Hematopoietic multipotent progenitor cell treated with erythropoietin and hydrocortisone succinate and interleukin-3 and kit ligand, for 6 days (in vitro differentiated cells): ENCODE results near the gene NSMCE4A.
"Not testable (repeated sequence)": the region's sequence is repeated elsewhere in the genome, so short reads cannot be mapped to it uniquely, and the experiment has no call there.

Experiments used
- DNase-seq: peaks from one replicate; pipeline ENCODE4 v3.0.0-alpha.2; 2015

The NSMCE4A gene, protein sequence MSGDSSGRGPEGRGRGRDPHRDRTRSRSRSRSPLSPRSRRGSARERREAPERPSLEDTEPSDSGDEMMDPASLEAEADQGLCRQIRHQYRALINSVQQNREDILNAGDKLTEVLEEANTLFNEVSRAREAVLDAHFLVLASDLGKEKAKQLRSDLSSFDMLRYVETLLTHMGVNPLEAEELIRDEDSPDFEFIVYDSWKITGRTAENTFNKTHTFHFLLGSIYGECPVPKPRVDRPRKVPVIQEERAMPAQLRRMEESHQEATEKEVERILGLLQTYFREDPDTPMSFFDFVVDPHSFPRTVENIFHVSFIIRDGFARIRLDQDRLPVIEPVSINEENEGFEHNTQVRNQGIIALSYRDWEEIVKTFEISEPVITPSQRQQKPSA

DNA sequence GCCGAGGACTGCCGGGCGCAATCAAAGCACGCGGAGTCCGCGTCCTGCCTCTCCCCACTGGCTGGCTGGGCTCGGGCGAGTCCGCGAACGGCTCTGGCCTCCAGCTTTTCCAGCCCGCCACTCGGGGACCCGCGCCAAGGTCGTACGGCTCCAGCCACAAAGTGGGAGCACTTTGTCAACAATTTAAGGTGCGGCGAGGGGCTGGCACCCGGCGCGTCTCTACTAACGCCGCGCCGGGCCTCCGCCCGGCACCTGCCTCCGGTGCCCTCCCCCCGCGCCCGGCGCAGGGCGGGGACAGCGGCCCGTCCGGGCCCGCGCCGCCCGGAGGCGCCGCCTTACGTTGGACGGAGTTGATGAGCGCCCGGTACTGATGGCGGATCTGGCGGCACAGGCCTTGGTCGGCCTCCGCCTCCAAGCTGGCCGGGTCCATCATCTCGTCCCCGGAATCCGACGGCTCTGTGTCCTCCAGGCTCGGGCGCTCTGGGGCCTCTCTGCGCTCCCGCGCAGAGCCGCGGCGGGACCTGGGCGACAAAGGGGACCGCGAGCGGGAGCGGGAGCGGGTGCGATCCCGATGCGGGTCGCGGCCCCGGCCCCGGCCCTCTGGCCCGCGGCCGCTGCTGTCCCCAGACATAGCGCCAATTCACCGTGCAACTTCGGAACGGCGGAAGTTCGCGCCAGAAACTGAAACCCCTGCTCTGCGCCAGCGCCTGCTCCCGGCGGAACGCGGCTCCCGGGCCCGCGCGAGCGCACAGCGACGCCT lies at the start of gene NSMCE4A:
Gene NSMCE4A, minus strand, starts transcription at position 683 of the 760 bp plus-strand sequence. Its CDS starts 52 bp downstream, at position 631.
- peak; percentile 82 for DNase-seq

DNA sequence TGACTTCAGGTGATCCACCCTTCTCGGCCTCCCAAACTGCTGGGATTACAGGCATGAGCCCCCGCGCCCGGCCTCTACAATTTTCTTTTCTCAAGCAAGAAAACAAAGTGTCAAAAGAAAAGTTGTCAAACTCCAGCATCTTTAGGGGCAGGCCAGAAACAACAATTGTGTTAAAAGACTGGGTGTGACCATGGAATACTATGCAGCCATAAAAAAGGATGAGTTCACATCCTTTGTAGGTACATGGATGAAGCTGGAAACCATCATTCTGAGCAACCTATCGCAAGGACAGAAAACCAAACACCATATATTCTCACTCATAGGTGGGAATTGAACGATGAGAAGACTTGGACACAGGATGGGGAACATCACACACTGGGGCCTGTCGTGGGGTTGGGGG lies 48.2 kb upstream of the NSMCE4A start:
- DNase-seq: not testable (repeated sequence)

DNA sequence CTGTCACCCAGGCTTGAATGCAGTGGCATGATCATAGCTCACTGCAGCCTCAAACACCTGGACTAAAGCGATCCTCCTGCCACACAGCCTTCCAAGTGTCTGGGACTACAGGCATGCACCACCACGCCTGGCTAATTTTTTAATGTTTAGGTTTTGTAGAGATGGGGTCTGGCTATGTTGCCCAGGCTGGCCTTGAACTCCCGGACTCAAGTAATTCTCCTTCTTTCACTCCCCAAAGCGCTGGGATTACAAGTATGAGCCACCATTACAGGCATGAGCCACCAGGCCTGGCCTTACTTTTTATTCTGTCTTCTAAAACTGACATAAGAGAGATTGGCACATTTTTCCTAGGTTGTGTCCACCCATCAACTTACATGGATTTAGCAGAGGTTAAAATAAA lies 47.3 kb upstream of the NSMCE4A start:
- no peak for DNase-seq

DNA sequence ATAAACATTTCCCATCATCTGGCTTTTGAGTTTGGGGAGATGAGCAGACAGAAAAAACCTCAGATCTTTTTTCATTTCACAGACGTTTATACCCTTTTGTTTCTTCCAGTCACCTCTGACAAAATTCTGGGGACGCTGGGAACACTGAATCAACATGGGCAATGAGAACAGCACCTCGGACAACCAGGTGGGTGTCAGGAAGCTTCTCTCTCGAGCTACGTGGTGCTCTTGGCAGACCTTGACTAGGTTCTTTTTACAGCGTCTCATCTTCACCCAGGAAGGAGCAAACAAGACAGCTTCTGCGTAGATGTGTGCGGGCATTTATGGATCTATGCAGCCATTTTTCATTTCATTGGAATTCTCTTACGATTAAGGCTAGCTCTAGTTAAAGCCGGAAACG lies 46.8 kb upstream of the NSMCE4A start:
- no peak for DNase-seq

DNA sequence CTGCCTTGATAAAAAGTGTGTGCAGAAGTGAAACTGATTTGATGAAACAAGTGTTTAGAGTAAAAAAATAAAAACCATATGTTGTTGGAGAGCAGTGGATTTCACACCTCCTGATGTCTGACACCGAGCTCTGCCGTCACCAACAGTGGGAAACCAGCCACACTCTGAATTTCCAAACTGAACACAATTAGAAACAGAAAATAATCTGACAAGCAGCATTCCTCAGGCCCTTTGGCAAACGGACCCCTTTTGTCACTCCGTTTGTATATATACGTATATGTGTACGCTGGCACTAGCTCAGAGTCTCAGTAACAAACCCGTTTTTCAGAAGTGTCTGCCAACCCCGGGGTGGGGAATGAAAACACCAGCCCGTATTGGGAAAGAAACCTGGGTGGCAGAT lies 46.4 kb upstream of the NSMCE4A start:
- no peak for DNase-seq

DNA sequence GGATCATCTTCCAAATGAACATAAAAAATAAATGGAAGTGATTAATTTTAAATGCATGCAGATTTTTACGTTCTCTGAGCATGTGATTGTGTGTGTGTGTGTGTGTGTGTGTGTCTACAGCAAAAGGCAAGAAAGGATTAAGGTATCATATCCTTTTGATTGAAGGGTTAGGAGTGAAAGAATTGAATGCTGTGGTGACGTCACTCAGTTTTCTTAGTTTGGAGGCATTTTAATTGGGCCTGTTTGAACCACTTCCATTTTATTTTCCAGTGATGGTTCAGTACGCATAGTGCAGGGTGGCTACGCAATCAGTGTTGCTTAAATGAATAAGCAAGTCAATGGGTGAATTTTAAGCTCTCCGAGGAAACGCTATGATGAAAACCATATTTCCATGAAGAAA lies 45.2 kb upstream of the NSMCE4A start:
- no peak for DNase-seq

DNA sequence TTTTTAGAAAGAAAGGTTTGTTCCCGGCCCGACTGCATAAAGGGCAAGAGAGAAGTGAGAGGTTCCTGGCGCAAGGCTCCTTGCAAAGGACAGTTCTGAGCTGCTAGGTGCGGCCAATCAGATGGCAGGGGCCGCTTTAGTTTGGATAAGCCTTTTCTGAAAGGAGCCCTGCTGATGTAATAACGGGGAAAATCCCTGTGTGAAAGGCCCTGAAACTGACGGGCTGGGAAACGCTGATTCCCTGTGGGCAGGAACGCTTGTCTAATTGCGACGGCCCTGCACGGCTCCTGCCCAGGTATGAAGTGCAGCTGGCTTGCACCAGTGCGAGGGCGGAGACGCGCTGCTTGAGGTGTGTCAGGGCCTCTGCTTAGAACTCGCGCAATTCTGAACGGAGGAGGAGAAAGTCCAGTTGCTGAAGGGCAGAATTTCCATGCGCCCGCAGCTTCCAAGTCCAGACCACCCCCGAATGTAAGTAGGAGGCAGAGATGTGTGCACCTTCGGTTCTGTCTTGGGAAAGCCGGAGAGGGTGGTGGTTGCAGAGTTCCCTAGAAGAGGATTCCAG lies 44.5 kb upstream of the NSMCE4A start:
- DNase-seq: no peak

DNA sequence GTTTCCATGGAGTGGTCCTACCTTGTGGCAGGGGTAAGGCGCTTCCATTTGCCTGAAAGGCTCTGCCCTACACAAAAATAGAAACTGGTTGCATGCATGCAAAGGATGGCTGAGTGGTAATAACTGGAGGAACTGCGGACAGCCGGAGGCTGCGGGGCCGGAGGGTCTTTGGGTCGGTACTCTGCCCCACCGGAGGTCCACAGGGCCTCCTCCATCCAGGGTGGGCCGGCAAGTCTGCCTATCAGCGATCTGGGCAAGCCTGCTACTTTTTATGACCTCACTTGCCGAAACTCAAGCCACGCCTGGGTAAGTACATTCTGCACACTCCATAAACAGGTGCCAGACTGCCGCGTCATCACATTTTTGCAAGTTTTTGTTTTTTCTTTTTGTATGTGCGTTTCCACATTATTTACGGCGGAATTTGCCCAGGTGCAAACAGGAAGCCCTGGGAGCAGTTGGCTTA lies 44.0 kb upstream of the NSMCE4A start:
- no peak for DNase-seq

DNA sequence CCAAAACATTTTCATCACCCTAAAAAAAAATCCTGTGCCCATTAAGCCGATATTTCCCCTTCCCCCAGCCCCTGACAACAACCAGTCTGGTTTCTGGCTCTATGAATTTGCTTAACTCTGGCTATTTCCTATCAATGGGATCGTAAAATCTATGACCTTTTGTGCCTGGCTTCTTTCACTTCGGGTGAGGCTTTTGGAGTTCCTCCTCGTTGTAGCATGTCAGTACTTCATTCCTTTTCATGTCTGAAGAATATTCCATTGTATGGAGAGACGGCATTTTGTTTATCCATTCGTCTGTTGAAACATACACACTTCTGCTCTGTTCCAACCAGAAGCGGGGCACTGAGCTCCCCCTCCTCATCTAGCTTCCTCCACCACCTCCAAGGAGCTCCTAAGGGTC lies 43.5 kb upstream of the NSMCE4A start:
- DNase-seq: no peak

DNA sequence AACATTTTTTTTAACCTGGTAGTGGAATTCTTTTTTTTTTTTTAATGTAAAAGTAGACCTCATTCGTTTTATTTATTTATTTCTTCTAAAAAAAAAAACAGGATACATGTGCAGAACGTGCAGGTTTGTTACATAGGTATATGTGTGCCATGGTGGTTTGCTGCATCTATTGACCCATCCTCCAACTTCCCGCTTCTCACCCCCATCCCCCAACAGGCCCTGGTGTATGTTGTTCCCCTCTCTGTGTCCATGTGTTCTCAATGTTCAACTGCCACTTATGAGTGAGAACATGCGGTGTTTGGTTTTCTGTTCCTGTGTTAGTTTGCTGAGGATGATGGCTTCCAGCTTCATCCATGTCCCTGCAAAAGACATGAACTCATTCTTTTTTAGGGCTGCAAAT lies 42.9 kb upstream of the NSMCE4A start:
- not testable (repeated sequence) for DNase-seq

DNA sequence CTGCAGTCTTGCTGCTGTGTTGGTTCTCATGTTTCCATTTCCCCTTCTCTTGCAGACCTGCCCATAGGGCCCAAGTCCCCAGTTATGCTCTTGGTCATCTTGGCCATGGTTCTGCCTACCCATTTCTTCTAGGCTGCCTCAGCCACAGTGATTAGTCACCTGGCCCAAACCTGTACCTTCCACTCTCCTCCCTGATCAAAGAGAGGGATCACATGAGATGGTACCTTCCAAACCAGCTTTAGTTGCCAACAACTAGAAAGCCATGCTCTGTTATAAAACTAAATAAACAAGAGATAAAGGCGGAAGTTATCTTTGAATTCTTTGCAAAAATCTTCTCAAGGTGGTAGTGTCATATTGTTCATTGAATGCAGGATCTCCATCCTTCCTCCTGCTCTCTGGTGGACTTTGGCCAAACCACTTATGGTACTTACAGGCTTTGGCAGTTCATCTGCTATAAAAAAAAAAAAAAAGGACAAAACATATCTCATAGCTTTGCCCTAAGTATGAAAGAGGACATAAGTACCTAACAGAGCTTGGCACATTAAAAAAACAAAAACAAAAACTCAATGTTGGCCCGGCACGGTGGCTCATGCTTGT lies 39.7 kb upstream of the NSMCE4A start:
- DNase-seq: no peak

DNA sequence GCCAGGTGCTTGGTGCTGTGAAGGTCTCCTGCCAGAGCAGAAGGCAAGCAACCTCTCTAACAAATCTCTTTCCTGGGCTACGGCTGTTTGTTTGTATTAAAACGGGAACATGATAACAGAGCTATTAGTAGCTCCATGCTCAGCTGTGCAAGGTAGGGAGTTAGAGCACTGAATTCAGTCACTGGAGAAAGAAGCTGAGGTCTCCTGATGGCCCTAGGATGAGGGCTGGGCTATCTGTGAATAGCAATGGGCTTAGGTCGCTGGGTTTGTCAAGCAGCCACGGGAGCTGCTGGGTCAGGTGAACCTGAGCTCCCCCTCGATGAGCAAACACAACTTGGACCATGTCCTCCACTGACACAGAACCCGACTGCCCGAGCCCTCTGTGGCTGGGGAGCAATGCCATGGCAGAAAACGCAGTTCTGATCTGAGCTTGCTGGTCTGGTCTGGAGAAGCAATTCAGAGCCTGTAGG lies 38.3 kb upstream of the NSMCE4A start:
- DNase-seq: no peak

DNA sequence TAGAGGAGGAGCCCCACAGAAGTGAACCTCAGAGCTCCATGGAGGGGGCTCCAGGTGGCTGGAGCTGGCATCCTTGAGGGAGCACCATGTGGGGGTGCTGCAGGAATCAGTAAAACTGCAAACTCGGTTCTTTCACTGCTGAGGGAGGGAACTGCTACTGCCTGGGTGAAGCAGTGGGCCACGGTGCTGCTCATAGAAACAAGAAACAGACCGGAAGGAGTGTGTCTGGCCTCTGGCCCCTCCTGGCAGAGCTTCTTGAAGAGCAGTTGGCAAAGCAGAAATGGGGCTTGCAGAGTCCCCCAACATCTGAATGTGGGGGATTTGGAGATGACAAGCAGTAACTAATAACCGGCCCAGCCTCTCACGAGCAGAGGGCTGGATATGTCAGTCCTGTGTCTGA lies 37.7 kb upstream of the NSMCE4A start:
- DNase-seq: no peak

DNA sequence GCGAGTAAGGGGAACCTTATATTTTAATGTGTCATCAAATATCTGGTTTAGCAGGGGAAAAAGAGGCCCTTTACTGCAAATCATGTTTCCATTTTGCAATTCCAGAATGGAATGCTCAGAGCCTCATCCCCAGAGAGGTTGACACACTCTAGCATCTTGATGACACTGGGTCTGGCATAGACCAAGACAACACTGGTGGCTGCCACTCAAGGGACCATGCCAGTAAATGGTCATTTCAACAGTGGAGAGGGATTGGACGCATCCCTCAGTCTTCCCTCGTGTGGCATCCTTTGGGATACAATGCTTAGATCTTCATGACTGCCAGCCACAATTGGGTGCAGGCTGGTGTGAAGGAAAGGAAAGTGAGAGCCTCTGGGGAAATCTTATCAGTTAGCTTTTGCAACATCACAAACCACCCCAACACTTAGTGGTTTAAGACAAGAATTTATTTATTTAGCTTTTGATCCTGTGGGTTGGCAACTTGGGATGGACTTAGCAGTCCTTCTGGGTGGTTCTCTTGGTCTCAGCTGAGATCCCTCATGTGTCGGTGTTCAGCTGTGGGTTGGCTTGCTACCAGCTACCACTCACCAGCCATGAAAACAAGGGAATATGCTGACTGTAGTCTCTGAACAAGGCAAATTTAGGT lies 35.5 kb upstream of the NSMCE4A start:
- no peak for DNase-seq

DNA sequence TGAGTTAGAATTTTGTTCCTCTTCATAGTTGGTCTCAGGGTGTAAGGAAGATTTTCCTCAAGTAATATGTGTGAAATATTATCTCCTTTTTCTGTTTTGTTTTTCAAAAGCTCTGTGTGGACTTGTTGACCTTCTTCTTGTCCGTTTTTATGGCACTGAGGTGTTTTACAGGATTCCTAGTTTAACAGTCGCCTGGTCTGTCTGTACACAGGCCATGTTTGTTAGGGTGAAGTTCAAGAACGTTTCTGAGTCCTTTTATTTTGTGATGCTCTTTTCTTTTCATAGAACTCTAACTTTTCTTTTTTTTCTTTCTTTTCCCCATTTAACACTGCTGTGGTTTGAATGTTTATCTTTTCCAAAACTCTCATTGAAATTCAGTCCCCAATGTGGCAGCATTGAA lies 32.4 kb upstream of the NSMCE4A start:
- DNase-seq: no peak

DNA sequence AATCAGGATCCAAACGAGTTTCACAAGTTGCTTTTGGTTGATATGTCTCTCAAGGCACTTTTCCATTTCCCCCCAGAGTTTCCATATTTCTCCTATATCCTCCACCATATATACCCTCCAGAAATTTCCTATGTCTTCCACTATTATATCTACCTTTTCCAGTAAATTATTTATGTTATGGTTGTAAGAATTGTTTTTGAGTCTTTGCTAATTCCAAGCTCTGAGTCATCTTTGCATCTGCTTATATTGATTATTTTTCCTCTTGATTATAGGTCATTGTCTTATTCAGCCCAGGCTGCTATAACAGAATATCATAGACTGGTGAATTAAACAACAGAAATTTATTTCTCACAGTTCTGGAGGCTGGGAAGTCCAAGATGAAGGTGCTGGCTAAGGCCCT lies 26.7 kb upstream of the NSMCE4A start:
- no peak for DNase-seq

DNA sequence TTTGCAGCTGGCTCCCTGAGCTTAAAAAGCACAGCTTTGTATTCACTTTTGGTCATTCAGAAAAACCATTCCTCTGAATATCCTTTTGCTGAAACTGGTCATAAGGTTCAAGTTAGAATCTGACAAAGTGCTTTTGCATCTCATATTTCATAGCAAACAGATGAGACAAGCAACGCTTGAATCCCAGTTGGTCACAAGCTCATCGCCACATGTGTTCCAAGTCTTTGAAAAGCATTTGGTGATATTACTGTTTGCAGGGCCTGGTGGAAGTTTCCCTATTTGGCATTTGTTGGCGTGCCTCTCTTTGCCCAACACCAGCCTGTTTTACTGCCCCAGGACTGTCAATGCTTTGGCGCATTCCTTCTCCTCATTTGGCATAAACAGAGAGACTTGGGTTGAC lies 24.3 kb upstream of the NSMCE4A start:
- DNase-seq: no peak

DNA sequence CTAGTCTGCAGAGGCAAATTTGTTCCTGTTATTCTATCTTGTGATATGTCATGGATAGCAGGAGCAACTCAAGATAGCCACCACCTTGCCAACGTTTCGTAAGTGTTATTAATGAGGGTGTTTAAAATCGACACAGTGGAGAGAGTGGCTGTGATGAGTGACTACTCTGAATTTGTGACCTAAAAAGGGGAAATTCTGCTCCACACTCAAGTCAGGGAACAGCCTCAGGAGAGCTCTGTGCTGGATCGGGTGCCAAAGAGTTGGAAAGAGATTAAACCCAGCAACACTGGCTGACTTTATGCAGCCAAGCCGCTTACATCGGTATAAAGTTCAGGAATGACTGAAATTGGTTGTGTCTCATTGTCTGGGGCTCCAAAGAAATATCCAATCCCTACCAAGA lies 23.4 kb upstream of the NSMCE4A start:
- DNase-seq: no peak

DNA sequence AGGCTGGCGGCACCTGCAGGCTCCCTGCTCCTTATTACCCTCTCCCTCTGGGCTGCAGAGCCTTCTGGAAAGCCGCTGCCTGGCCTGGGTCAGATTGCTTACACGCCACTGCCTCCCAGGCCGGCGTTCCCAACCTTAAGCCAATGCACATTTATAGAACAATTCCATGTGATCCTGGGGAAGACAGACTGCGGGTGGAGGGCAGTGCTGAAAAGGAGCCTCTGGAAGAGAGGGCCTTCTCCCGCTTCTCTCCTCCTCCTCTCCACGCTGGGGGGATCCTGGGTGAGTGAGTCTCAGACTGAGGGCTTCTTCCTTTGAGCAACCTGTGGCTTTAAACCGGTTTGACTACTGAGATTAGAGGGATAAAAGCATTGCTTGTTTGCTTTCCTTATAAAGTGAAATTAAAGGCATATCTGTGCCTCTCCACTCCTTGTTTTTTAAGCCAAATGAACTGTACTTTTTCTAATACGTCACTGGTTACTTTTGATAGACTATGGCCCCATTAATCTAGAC lies 19.5 kb upstream of the NSMCE4A start:
- DNase-seq: no peak

DNA sequence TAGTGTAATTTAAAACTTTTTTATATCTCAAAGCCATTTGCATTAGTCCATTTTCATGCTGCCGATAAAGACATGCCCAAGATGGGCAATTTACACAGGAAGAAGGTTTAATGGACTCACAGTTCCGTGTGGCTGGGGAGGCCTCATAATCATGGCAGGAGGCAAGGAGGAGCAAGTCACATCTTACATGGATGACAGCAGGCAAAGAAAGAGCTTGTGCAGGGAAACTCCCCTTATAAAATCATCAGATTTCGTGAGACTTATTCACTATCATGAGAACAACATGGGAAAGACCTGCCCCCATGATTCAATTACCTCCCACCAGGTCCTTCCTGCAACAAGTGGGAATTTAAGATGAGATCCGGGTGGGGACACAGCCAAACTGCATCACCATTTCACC lies 16.7 kb upstream of the NSMCE4A start:
- DNase-seq: not testable (repeated sequence)

DNA sequence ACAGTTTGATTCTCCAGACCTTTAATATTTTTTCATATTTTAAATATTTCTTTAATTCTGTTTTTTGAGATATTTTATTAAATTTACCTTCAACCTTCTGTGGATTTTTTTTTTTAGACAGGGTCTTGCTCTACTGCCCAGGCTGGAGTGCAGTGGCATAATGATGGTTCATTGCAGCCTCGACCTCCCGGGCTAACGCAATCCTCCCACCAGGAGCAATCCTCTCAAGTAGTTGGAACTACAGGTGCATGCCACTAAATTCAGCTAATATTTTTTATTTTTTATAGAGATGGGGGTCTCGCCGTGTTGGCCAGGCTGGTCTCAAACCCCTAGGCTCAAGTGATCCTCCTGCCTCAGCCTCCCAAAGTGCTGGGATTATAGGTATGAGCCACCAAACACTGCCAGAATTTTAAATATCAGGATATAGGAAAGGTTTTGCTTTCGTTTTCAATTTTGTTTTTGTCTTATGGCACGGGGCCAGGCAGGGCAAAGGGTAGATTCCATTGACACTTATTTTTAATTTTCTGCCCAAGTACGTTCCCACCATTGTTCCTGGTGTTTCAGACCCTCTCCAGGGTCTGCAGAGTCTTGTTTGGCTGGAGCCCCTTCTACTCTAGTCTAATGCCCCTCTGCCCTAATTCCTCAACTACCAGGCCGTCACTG lies 15.1 kb upstream of the NSMCE4A start:
- no peak for DNase-seq
